Ammon's horn (tissue), 1 donor: Measurements from ENCODE around the gene ASXL2.

Experiments used
- DNase-seq: peaks from one replicate; pipeline ENCODE4 v3.0.0-alpha.2; 2016; ENCODE audit warnings: low spot score

The ASXL2 gene

GRCh38 chr2:25685741-25686140 is 192.5 kb downstream of the ASXL2 start:
- DNase-seq: no peak

DNA sequence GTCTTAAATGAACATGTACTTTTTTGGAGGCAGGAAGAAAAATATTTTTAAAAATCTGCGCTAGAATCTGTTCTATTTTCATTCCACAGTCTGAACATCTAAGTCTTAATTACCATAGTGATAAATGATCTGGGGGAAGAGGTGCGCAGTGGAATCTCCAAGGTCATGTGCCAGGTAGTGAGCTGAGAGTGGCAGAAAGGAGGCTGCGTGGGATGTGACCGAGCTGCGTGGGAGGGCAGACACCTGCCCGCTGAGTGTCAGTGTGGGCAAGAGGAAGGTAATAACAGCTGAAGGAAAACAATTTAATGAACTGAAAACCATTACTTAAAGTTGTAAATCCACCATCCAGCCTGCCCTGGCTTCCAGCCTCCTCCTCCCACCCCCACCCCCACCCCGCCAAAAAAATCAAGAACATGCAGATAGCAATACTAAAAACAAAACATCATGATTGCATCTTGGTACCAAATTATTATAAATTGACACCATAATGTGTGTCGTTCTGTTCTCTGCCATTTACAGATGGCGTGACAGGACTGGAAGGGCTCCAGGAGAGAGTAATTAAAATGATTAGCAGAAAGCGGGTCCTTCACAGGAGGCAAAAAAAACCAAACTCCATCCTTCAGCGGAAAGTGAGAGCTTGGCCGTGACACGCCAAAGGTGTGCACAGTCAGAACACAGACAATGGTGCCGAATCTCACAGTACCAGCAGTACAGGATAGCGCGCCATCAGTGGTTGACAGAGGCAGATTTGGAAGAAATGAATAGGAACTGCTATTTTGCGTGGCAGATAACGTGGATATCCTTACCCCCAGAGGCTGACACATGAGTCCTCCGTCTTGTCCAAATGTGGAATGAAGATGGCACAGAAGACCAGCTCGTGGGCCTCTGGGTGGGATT is 193.5 kb downstream of the ASXL2 start:
- peak; percentile 35 for DNase-seq
